Keratinocyte (primary cell): Measurements from ENCODE around the gene CDK3. TPM values are rescaled to one million over a fixed set of nuclear protein-coding genes. Genes with fewer than 3 reads are reported as not detected.

Experiments
- DNase-seq: peaks from one replicate; pipeline ENCODE4 v3.0.0-alpha.2; 2011; ENCODE audit warnings: low read depth, missing footprints, low spot score
- FAIRE-seq: peaks from 2 replicates; lab custom pipeline; 2011; peaks lifted over from hg19 to GRCh38; lab: Jason Lieb, UNC
- H2AFZ ChIP-seq: 2 replicates; pipeline ENCODE4 v1.6.0; 2012; ENCODE audit warnings: low read length, control low read depth, inconsistent platforms; ENCODE audit not compliant: control insufficient read depth
- H3K27ac ChIP-seq: 2 replicates; pipeline ENCODE4 v1.5.1; 2011; ENCODE audit warnings: low read length; ENCODE audit not compliant: control insufficient read depth, insufficient read depth
- H3K27me3 ChIP-seq: 3 replicates; pipeline ENCODE4 v1.6.0; 2011; ENCODE audit warnings: low read length; ENCODE audit not compliant: control insufficient read depth, insufficient read depth; ENCODE audit errors: extremely low read depth
- H3K36me3 ChIP-seq, 2 experiments: 2 replicates in 1 of 2; 3 replicates in 1 of 2; pipeline ENCODE4 v1.5.1; 2011; ENCODE audit warnings: low read length in 2 of 2, mild to moderate bottlenecking in 1 of 2; ENCODE audit not compliant: control insufficient read depth in 2 of 2, insufficient read depth in 2 of 2; ENCODE audit errors: extremely low read depth in 1 of 2
- H3K4me1 ChIP-seq: 3 replicates; pipeline ENCODE4 v1.5.1; 2011; ENCODE audit warnings: low read length; ENCODE audit not compliant: control insufficient read depth, insufficient read depth; ENCODE audit errors: extremely low read depth
- H3K4me2 ChIP-seq: 3 replicates; pipeline ENCODE4 v1.6.0; 2011; ENCODE audit warnings: low read depth, low read length; ENCODE audit not compliant: control insufficient read depth, insufficient read depth; ENCODE audit errors: extremely low read depth
- H3K4me3 ChIP-seq, 3 experiments: fragments of 200-600 bp in 1 of 3; sonication (generic) in 1 of 3; 2 replicates in 2 of 3; 3 replicates in 1 of 3; pipeline ENCODE4 v1.5.1; 2011 to 2016; ENCODE audit warnings: low read length in 3 of 3, mild to moderate bottlenecking in 3 of 3, control low read depth in 2 of 3, inconsistent platforms in 1 of 3, low read depth in 1 of 3, mixed read lengths in 1 of 3, mixed run types in 1 of 3, moderate library complexity in 1 of 3; ENCODE audit not compliant: control insufficient read depth in 2 of 3, insufficient read depth in 2 of 3; ENCODE audit errors: extremely low read depth in 1 of 3
- H3K79me2 ChIP-seq: 2 replicates; pipeline ENCODE4 v1.6.0; 2012; ENCODE audit warnings: low read length; ENCODE audit not compliant: control insufficient read depth, insufficient read depth
- H3K9ac ChIP-seq: 3 replicates; pipeline ENCODE4 v1.6.0; 2011; ENCODE audit warnings: low read length; ENCODE audit not compliant: control insufficient read depth, insufficient read depth; ENCODE audit errors: extremely low read depth
- H3K9me1 ChIP-seq: 3 replicates; pipeline ENCODE4 v1.6.0; 2011; ENCODE audit warnings: low read length; ENCODE audit not compliant: control insufficient read depth, insufficient read depth; ENCODE audit errors: extremely low read depth
- H3K9me3 ChIP-seq: 2 replicates; pipeline ENCODE4 v1.5.1; 2012; ENCODE audit warnings: low read depth, low read length; ENCODE audit not compliant: control insufficient read depth
- H4K20me1 ChIP-seq: 3 replicates; pipeline ENCODE4 v1.6.0; 2011; ENCODE audit warnings: low read length; ENCODE audit not compliant: control insufficient read depth, insufficient read depth; ENCODE audit errors: extremely low read depth
- CTCF ChIP-seq, 3 experiments: IDR thresholded peaks in 1 of 3; conservative IDR thresholded peaks in 1 of 3; optimal IDR thresholded peaks in 1 of 3; 2 replicates in 2 of 3; 3 replicates in 1 of 3; pipeline versions ENCODE3 to v1.5.1; 2011; ENCODE audit warnings: low read length in 3 of 3, mild to moderate bottlenecking in 3 of 3, moderate library complexity in 2 of 3, control low read depth in 1 of 3, inconsistent platforms in 1 of 3; ENCODE audit not compliant: insufficient read depth in 2 of 3; ENCODE audit errors: extremely low read depth in 1 of 3
- EZH2 ChIP-seq: IDR thresholded peaks from one replicate; pipeline ENCODE4 v1.6.1; 2012; ENCODE audit warnings: inconsistent platforms, mild to moderate bottlenecking, low read length, moderate library complexity
- dilution Hi-C: fragments of 300-500 bp; cut with MboI; formaldehyde crosslinking; loops from one replicate; pipeline ENCODE4 v1.7.0; 2020; ENCODE audit warnings: low sequenced_read_pairs; ENCODE audit not compliant: extremely low pct_ligation_motif_present
- polyA plus RNA-seq, 5 experiments: library from polyadenylated mRNA; depleted of rRNA in 3 of 5; stranded (reverse) in 3 of 5; stranded (forward) in 1 of 5; unstranded in 1 of 5; fragments of >200 nt; gene quantifications; 1 replicate in 1 of 5; 2 replicates in 3 of 5; 3 replicates in 1 of 5; pipeline versions ENCODE4 v1.2.1 to v1.2.3, GENCODE V29; 2011 to 2012; ENCODE audit warnings: missing spikeins in 2 of 5, low read depth in 1 of 5, low replicate concordance in 1 of 5

Gene CDK3
- polyA plus RNA-seq, 1 donor (not counting 4 experiments of a cell fraction or from before 2014, with no cell fraction given): 1.8 TPM

- Histone ChIP-seq H2AFZ (no peak overlapping the region), H3K9me1 (no peaks in the 10 kb centered on the region), H3K79me2 (no peaks in the 10 kb centered on the region), H3K9me3 (no peaks in the 10 kb centered on the region), H3K4me2 (no peak overlapping the region), H3K9ac (no peak overlapping the region), H3K36me3 (peaks cover 14 to 32% of the 10 kb centered on the region in 2 experiments), H4K20me1 (peaks cover 8% of the 10 kb centered on the region), H3K4me1 (no peaks in the 10 kb centered on the region), H3K27ac (no peak overlapping the region), H3K27me3 (no peaks in the 10 kb centered on the region), H3K4me3 (no peak overlapping the region)
- TF ChIP-seq CTCF (optimal IDR thresholded peaks at IDR 0.05 in 1 of 3, IDR thresholded peaks at IDR 0.05 in 1 of 3, conservative IDR thresholded peaks at IDR 0.05 in 1 of 3; ENCODE audit: extremely low read depth in 1 of 3, insufficient read depth in 2 of 3, low read length in 3 of 3) (no peak), EZH2 (no peak)
- dilution Hi-C loops: no loop called here
- DNase-seq (no peak), FAIRE-seq (no peak)
Observed at GRCh38 chr17:76018801-76019200, 18.1 kb downstream of the CDK3 start.

GRCh38 chr17:76019833-76020467 lies 19.3 kb downstream of the CDK3 start:
- no peaks in the 10 kb centered on the region for H3K27me3 ChIP-seq
- H3K4me1 ChIP-seq: peaks cover 5% of the 10 kb centered on the region
- no peak overlapping the region for H3K9ac ChIP-seq
- DNase-seq: no peak
- H3K4me3 ChIP-seq: no peak overlapping the region
- H3K36me3 ChIP-seq: peaks cover 10 to 27% of the 10 kb centered on the region in 2 experiments
- no peak for FAIRE-seq
- no peaks in the 10 kb centered on the region for H3K9me3 ChIP-seq
- H2AFZ ChIP-seq: no peak overlapping the region
- TF ChIP-seq CTCF (optimal IDR thresholded peaks at IDR 0.05 in 1 of 3, IDR thresholded peaks at IDR 0.05 in 1 of 3, conservative IDR thresholded peaks at IDR 0.05 in 1 of 3; ENCODE audit: extremely low read depth in 1 of 3, insufficient read depth in 2 of 3, low read length in 3 of 3) (no peak), EZH2 (no peak)
- H3K79me2 ChIP-seq: peaks cover 2% of the 10 kb centered on the region
- dilution Hi-C loops: no loop called here
- no peaks in the 10 kb centered on the region for H3K9me1 ChIP-seq
- peaks cover 7% of the 10 kb centered on the region for H4K20me1 ChIP-seq
- H3K27ac ChIP-seq: no peak overlapping the region
- no peak overlapping the region for H3K4me2 ChIP-seq
